Endothelial cell of umbilical vein (primary cell): ENCODE data around the gene PCNX1. TPM values are rescaled to one million over a fixed set of nuclear protein-coding genes. Genes with fewer than 3 reads are reported as not detected.

Experiments
- BruUV-seq: library from RNA; stranded (reverse); fragments of 400-500 nt; replicated peaks from 2 replicates; lab custom pipeline; 2021; lab: Mats Ljungman, UMichigan
- CTCF ChIA-PET: fragments of 300-600, 350-600 bp; sonication (Branson Sonifier 250); formaldehyde crosslinking; loops from one replicate; lab custom pipeline; 2021; ENCODE audit warnings: antibody characterized with exemption, inconsistent platforms; lab: Charles Lee
- POLR2A ChIA-PET: fragments of 300-600, 350-600 bp; sonication (Branson Sonifier 250); formaldehyde crosslinking; loops from one replicate; lab custom pipeline; 2021; ENCODE audit warnings: antibody characterized with exemption, inconsistent platforms; lab: Charles Lee
- DNase-seq: peaks from one replicate; pipeline ENCODE4 v3.0.0-alpha.2; 2011; ENCODE audit warnings: low read depth, low spot score
- FAIRE-seq: peaks from 2 replicates; lab custom pipeline; 2011; peaks lifted over from hg19 to GRCh38; lab: Jason Lieb, UNC
- H2AFZ ChIP-seq: 2 replicates; pipeline ENCODE4 v1.6.0; 2012; ENCODE audit warnings: low read depth, low read length, control low read depth, inconsistent platforms
- H3K27ac ChIP-seq: 2 replicates; pipeline ENCODE4 v1.5.1; 2011; ENCODE audit warnings: low read depth, mild to moderate bottlenecking, control low read depth, low read length, moderate library complexity; ENCODE audit not compliant: insufficient read depth
- H3K27me3 ChIP-seq, 2 experiments: 2 replicates each; pipeline versions ENCODE4 v1.6.0 to v1.6.1; 2011; ENCODE audit warnings: low read length in 2 of 2, mixed read lengths in 1 of 2; ENCODE audit not compliant: control insufficient read depth in 2 of 2, insufficient read depth in 2 of 2
- H3K36me3 ChIP-seq, 2 experiments: 2 replicates in 1 of 2; 3 replicates in 1 of 2; pipeline ENCODE4 v1.5.1; 2011; ENCODE audit warnings: low read length in 2 of 2, mild to moderate bottlenecking in 1 of 2, moderate library complexity in 1 of 2; ENCODE audit not compliant: control insufficient read depth in 2 of 2, insufficient read depth in 2 of 2; ENCODE audit errors: extremely low read depth in 1 of 2
- H3K4me1 ChIP-seq: 3 replicates; pipeline ENCODE4 v1.5.1; 2011; ENCODE audit warnings: mild to moderate bottlenecking, low read length; ENCODE audit not compliant: control insufficient read depth, insufficient read depth; ENCODE audit errors: extremely low read depth
- H3K4me2 ChIP-seq: 2 replicates; pipeline ENCODE4 v1.6.1; 2011; ENCODE audit warnings: low read length, control low read depth, mixed read lengths; ENCODE audit not compliant: insufficient read depth
- H3K4me3 ChIP-seq, 3 experiments: fragments of 200-600 bp in 1 of 3; sonication (generic), shearing (Covaris generic) in 1 of 3; replicated peaks in 1 of 3; 2 replicates each; pipeline ENCODE4 v1.5.1; 2011 to 2016; ENCODE audit warnings: control low read depth in 3 of 3, low read length in 3 of 3, mild to moderate bottlenecking in 2 of 3, inconsistent platforms in 1 of 3, low read depth in 1 of 3, moderate library complexity in 1 of 3; ENCODE audit not compliant: insufficient read depth in 1 of 3
- H3K79me2 ChIP-seq: 2 replicates; pipeline ENCODE4 v1.6.0; 2012; ENCODE audit warnings: low read length, inconsistent platforms; ENCODE audit not compliant: control insufficient read depth, insufficient read depth
- H3K9ac ChIP-seq: replicated peaks from 2 replicates; pipeline ENCODE3; 2011; ENCODE audit warnings: low read length, control low read depth; ENCODE audit not compliant: insufficient read depth; ENCODE audit errors: extremely low read depth
- H3K9me1 ChIP-seq: replicated peaks from 3 replicates; pipeline ENCODE4 v1.6.0; 2011; ENCODE audit warnings: mild to moderate bottlenecking, low read length; ENCODE audit not compliant: control insufficient read depth, insufficient read depth; ENCODE audit errors: extremely low read depth
- H3K9me3 ChIP-seq: replicated peaks from 2 replicates; pipeline ENCODE4 v1.5.1; 2012; ENCODE audit warnings: low read length, inconsistent platforms; ENCODE audit not compliant: control insufficient read depth, insufficient read depth
- H4K20me1 ChIP-seq: replicated peaks from 2 replicates; pipeline ENCODE3; 2011; ENCODE audit warnings: mild to moderate bottlenecking, low read length; ENCODE audit not compliant: control insufficient read depth, insufficient read depth; ENCODE audit errors: extremely low read depth
- CTCF ChIP-seq, 2 donors: IDR thresholded peaks; 1 replicate in 1 of 2; 2 replicates in 1 of 2; pipeline ENCODE4 v1.5.1; 2011; ENCODE audit warnings: low read length in 2 of 2, mild to moderate bottlenecking in 2 of 2, moderate library complexity in 2 of 2, control low read depth in 1 of 2, inconsistent platforms in 1 of 2, low read depth in 1 of 2; ENCODE audit not compliant: insufficient read depth in 1 of 2; ENCODE audit errors: extremely low read depth in 1 of 2
- FOS ChIP-seq: IDR thresholded peaks from 2 replicates; pipeline ENCODE4 v1.6.1; 2011; ENCODE audit warnings: mild to moderate bottlenecking, low read length, moderate library complexity, borderline replicate concordance; ENCODE audit not compliant: insufficient read depth
- GATA2 ChIP-seq: IDR thresholded peaks from 2 replicates; pipeline ENCODE4 v1.7.0; 2011; ENCODE audit warnings: low read depth, mild to moderate bottlenecking, moderate library complexity, mixed read lengths, low read length; ENCODE audit not compliant: insufficient read length, insufficient read depth
- JUN ChIP-seq: IDR thresholded peaks from 2 replicates; pipeline ENCODE4 v1.6.1; 2011; ENCODE audit warnings: borderline replicate concordance, low read depth; ENCODE audit not compliant: insufficient read length, insufficient read depth
- MYC ChIP-seq: IDR thresholded peaks from one replicate; pipeline ENCODE4 v1.6.1; 2011; ENCODE audit warnings: mild to moderate bottlenecking, low read depth, low read length
- POLR2A ChIP-seq: IDR thresholded peaks from 2 replicates; pipeline ENCODE4 v1.6.1; 2012; ENCODE audit warnings: low read depth, mild to moderate bottlenecking, control low read depth, low read length
- POLR2AphosphoS5 ChIP-seq: IDR thresholded peaks from 2 replicates; pipeline ENCODE4 v1.6.1; 2012; ENCODE audit warnings: low read depth, mild to moderate bottlenecking, control low read depth, low read length, moderate library complexity; ENCODE audit not compliant: insufficient read depth
- dilution Hi-C: fragments of 300-500 bp; cut with MboI; formaldehyde crosslinking; loops from one replicate; pipeline ENCODE4 v1.15.0; 2019; ENCODE audit warnings: low sequenced_read_pairs; ENCODE audit not compliant: extremely low pct_ligation_motif_present
- intact Hi-C: fragments of 100-400 bp; cut with micrococcal nuclease; formaldehyde crosslinking; loops from one replicate; pipeline ENCODE4 v1.10.0; 2022
- polyA plus RNA-seq, 4 experiments: library from polyadenylated mRNA; depleted of rRNA in 3 of 4; stranded (reverse) in 3 of 4; unstranded in 1 of 4; fragments of >200 nt; gene quantifications; 2 replicates each; pipeline versions ENCODE4 v1.2.1 to v1.2.3, GENCODE V29; 2011 to 2012; ENCODE audit warnings: missing spikeins in 1 of 4
- total RNA-seq: library from RNA; stranded (reverse); gene quantifications from 2 replicates; pipeline ENCODE4 v1.2.3, GENCODE V29; 2021
- TF ChIP-seq, protein P1 (sequence below): IDR thresholded peaks from 2 replicates; pipeline ENCODE4 v1.6.1; 2011; ENCODE audit not compliant: insufficient read depth, insufficient read length

Gene PCNX1
- total and polyA plus RNA-seq, 2 donors (not counting 3 experiments of a cell fraction or from before 2014, with no cell fraction given), result 21.4 to 40.5 TPM

DNA sequence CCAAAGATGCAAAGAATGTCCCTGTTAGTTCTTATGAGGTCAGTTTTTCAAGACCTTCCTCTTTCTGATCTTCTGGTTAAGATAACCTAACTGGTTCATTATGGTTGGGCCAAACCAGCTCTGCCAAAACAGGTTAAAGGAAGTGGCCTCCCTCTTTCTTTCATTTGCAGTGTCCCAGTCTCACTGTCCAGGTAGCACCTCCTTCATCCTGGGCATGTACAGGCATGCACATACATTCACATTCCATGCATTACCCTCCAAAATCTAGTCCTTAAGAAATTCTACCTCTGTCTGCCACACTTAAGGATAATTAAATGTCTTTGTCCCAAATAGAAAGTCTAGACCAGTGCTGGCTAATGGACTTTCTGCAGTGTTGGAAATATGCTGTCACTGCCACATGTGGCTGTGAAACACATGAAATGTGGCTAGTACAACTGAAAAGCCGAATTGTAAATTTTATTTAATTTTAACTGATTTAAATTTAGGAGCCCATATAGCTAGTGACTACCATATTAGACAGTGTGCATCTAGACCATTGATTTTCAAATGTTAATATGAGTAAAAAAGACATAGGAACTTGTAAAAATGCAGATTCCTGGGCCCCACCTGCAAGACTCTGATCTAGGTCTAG, 169.3 kb downstream of the PCNX1 start:
- Histone ChIP-seq H3K4me3 (no peak overlapping the region), H3K27me3 (no peaks in the 10 kb centered on the region), H3K9me3 (peaks cover 2% of the 10 kb centered on the region), H3K4me2 (no peak overlapping the region), H2AFZ (no peak overlapping the region), H3K9me1 (no peaks in the 10 kb centered on the region), H3K79me2 (no peaks in the 10 kb centered on the region), H3K27ac (no peak overlapping the region), H3K4me1 (no peaks in the 10 kb centered on the region), H3K9ac (no peak overlapping the region), H4K20me1 (no peaks in the 10 kb centered on the region), H3K36me3 (peaks cover 2 to 9% of the 10 kb centered on the region in 2 experiments)
- no TSS peak for BruUV-seq
- no peak for TF ChIP-seq CTCF (IDR thresholded peaks at IDR 0.05; ENCODE audit: extremely low read depth in 1 of 2, insufficient read depth in 1 of 2, low read depth in 1 of 2, low read length in 2 of 2)
- no peak for TF ChIP-seq FOS
- TF ChIP-seq JUN, result no peak
- no peak for TF ChIP-seq POLR2AphosphoS5
- TF ChIP-seq, protein P1, sequence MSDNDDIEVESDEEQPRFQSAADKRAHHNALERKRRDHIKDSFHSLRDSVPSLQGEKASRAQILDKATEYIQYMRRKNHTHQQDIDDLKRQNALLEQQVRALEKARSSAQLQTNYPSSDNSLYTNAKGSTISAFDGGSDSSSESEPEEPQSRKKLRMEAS, result no peak
- TF ChIP-seq POLR2A, result no peak
- TF ChIP-seq GATA2, result no peak
- no peak for TF ChIP-seq MYC
- dilution Hi-C loops (no loop called here), intact Hi-C loops (no loop called here)
- CTCF ChIA-PET, result no interaction called here
- POLR2A ChIA-PET, result no interaction called here
- FAIRE-seq (no peak), DNase-seq (no peak)
